ENCODE data around the gene CALR3.

Gene CALR3

GRCh38 chr19:16435999-16436650, 59.8 kb downstream of the CALR3 start:
- DNase-seq (ENCODE audit: low read depth): no peak
- H3K4me3 ChIP-seq (ENCODE audit: low read length): no peak overlapping the region
- TF ChIP-seq CTCF (conservative IDR thresholded peaks at IDR 0.05; ENCODE audit: low read depth, low read length): no peak

GRCh38 chr19:16435238-16435917, 60.6 kb downstream of the CALR3 start:
- peak; percentile 76 for DNase-seq (ENCODE audit: low read depth)
- TF ChIP-seq CTCF (conservative IDR thresholded peaks at IDR 0.05; ENCODE audit: low read depth, low read length): no peak
- H3K4me3 ChIP-seq (ENCODE audit: low read length): no peak overlapping the region

- TF ChIP-seq CTCF (conservative IDR thresholded peaks at IDR 0.05; ENCODE audit: low read depth, low read length): no peak
- no peak for DNase-seq (ENCODE audit: low read depth)
These were observed 62.0 kb downstream of the CALR3 start for GRCh38 chr19:16433986-16434385.

GRCh38 chr19:16429759-16430091, 66.2 kb downstream of the CALR3 start:
- no peak overlapping the region for H3K4me3 ChIP-seq (ENCODE audit: low read length)
- TF ChIP-seq CTCF (conservative IDR thresholded peaks at IDR 0.05; ENCODE audit: low read depth, low read length): no peak
- DNase-seq (ENCODE audit: low read depth): no peak

More at GRCh38 chr19:16433986-16434385, 62.0 kb downstream of the CALR3 start:
- H3K4me3 ChIP-seq (ENCODE audit: low read length): no peak overlapping the region

DNA sequence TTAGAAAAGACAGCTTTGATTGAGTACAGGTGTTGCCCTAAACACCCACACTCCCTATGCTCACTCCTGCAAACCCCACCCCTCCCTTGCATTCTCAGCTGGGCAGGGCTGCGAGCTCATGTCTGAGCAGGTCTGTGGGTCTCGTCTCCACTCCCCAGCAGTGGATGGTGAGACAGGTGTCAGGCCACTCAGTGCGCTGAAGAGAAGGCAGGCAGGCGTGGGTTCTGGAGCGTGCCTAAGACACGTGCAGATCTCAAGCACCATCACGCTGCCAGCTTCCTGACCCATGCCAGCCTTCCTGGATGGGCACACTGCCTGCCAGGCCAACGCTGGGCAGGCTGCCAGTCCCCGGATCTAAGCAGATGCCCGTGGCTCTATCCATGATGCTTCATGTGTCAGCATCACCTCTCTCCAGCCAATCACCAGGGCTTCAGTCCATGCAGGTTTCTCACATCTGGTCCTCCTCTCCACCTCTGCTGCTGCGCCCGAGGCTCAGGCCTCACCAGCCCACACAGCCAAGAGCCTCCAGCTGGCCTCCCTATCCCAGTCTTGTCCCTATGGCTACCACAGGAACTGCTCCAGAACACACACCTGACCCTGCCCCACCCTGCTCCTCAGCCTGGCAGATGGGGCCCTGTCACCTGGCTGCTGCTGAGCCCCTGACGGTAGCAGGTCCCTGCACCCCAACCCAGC, 66.8 kb downstream of the CALR3 start:
- no peak for DNase-seq (ENCODE audit: low read depth)
- no peak for TF ChIP-seq CTCF (conservative IDR thresholded peaks at IDR 0.05; ENCODE audit: low read depth, low read length)

More for the DNA sequence above, 66.8 kb downstream of the CALR3 start:
- H3K4me3 ChIP-seq (ENCODE audit: low read length): no peak overlapping the region

Measured in retinal pigment epithelial cell (primary cell).